Neural cell (in vitro differentiated cells): Measurements from ENCODE around the gene TAOK1. TPM values are rescaled to one million over a fixed set of nuclear protein-coding genes. Genes with fewer than 3 reads are reported as not detected.

Experiments used
- H2AFZ ChIP-seq: fragments of 200-600, 300-800 bp; sonication (generic), shearing (Covaris generic); 2 replicates; pipeline ENCODE4 v1.6.0; 2014; ENCODE audit warnings: low read depth, mild to moderate bottlenecking, antibody characterized with exemption, low read length, moderate library complexity
- H3F3A ChIP-seq: fragments of 200-600 bp; shearing (Covaris generic); 2 replicates; pipeline ENCODE4 v1.6.1; 2016; ENCODE audit warnings: mild to moderate bottlenecking, moderate library complexity, mixed read lengths, antibody characterized with exemption, low read length; ENCODE audit not compliant: insufficient read depth, poor library complexity, severe bottlenecking
- H3K27ac ChIP-seq: fragments of 200-600, 300-800 bp; sonication (generic), shearing (Covaris generic); 2 replicates; pipeline ENCODE4 v1.5.1; 2014; ENCODE audit warnings: mild to moderate bottlenecking, low read length, moderate library complexity
- H3K27me3 ChIP-seq: fragments of 300-800, 200-600 bp; sonication (generic), shearing (Covaris generic); 2 replicates; pipeline ENCODE4 v1.6.0; 2014; ENCODE audit warnings: mild to moderate bottlenecking, low read depth, low read length, moderate library complexity; ENCODE audit not compliant: insufficient read depth
- H3K36me3 ChIP-seq: fragments of 300-800, 200-600 bp; sonication (generic), shearing (Covaris generic); 2 replicates; pipeline ENCODE4 v1.5.1; 2014; ENCODE audit warnings: mild to moderate bottlenecking, antibody characterized with exemption, low read length, moderate library complexity; ENCODE audit not compliant: insufficient read depth
- H3K4me2 ChIP-seq: fragments of 300-800, 200-600 bp; sonication (generic), shearing (Covaris generic); 2 replicates; pipeline ENCODE4 v1.6.0; 2014; ENCODE audit warnings: mild to moderate bottlenecking, low read length
- H3K4me3 ChIP-seq: fragments of 300-800, 200-600 bp; sonication (generic), shearing (Covaris generic); 2 replicates; pipeline ENCODE4 v1.5.1; 2014; ENCODE audit warnings: mild to moderate bottlenecking, low read length, moderate library complexity
- H3K79me2 ChIP-seq: fragments of 200-600 bp; shearing (Covaris generic); replicated peaks from 2 replicates; pipeline ENCODE4 v1.6.0; 2014; ENCODE audit warnings: mild to moderate bottlenecking, low read length, moderate library complexity; ENCODE audit not compliant: insufficient read depth
- H3K9ac ChIP-seq: fragments of 300-800, 200-600 bp; sonication (generic), shearing (Covaris generic); 2 replicates; pipeline ENCODE4 v1.6.1; 2016; ENCODE audit warnings: mild to moderate bottlenecking, low read length, mixed read lengths
- H3K9me2 ChIP-seq: fragments of 200-600 bp; shearing (Covaris generic); 2 replicates; pipeline ENCODE4 v1.6.1; 2016; ENCODE audit warnings: mild to moderate bottlenecking, low read length, mixed read lengths; ENCODE audit not compliant: insufficient read depth
- H3K9me3 ChIP-seq: fragments of 200-600, 300-800 bp; sonication (generic), shearing (Covaris generic); 2 replicates; pipeline ENCODE4 v1.6.1; 2016; ENCODE audit warnings: mild to moderate bottlenecking, mixed run types, low read length, moderate library complexity, mixed read lengths
- H4K20me1 ChIP-seq: fragments of 200-600 bp; shearing (Covaris generic); 2 replicates; pipeline ENCODE4 v1.6.1; 2016; ENCODE audit warnings: mild to moderate bottlenecking, mixed run types; ENCODE audit not compliant: insufficient read depth
- CTCF ChIP-seq: fragments of 450-650 bp; IDR thresholded peaks from 2 replicates; pipeline ENCODE4 v1.5.1; 2014; ENCODE audit warnings: antibody characterized with exemption, mild to moderate bottlenecking, moderate library complexity; ENCODE audit not compliant: poor library complexity, severe bottlenecking
- EP300 ChIP-seq: fragments of 450-650 bp; conservative IDR thresholded peaks from 2 replicates; pipeline ENCODE4 v1.6.1; 2014; ENCODE audit warnings: antibody characterized with exemption, mild to moderate bottlenecking, moderate library complexity; ENCODE audit not compliant: poor library complexity, severe bottlenecking
- EZH2 ChIP-seq: fragments of 200-600, 300-800 bp; shearing (Covaris generic), sonication (generic); IDR thresholded peaks from 2 replicates; pipeline ENCODE4 v1.6.1; 2014; ENCODE audit warnings: antibody characterized with exemption, low read length, borderline replicate concordance, mild to moderate bottlenecking; ENCODE audit not compliant: insufficient read depth, poor library complexity, severe bottlenecking
- MXI1 ChIP-seq: fragments of 450-650 bp; conservative IDR thresholded peaks from 2 replicates; pipeline ENCODE4 v1.6.1; 2014; ENCODE audit warnings: antibody characterized with exemption, mild to moderate bottlenecking; ENCODE audit not compliant: poor library complexity, severe bottlenecking
- POLR2AphosphoS5 ChIP-seq: IDR thresholded peaks from 2 replicates; pipeline ENCODE4 v1.6.1; 2012
- RAD21 ChIP-seq: fragments of 450-650 bp; conservative IDR thresholded peaks from 2 replicates; pipeline ENCODE4 v1.6.1; 2014; ENCODE audit warnings: antibody characterized with exemption, mild to moderate bottlenecking, moderate library complexity
- REST ChIP-seq: IDR thresholded peaks from 2 replicates; pipeline ENCODE4 v1.6.1; 2012; ENCODE audit warnings: borderline replicate concordance
- SMC3 ChIP-seq: fragments of 450-650 bp; conservative IDR thresholded peaks from 2 replicates; pipeline ENCODE4 v1.6.1; 2014; ENCODE audit warnings: antibody characterized with exemption, mild to moderate bottlenecking, moderate library complexity; ENCODE audit not compliant: poor library complexity
- TAF1 ChIP-seq: IDR thresholded peaks from 2 replicates; pipeline ENCODE4 v1.6.1; 2012; ENCODE audit warnings: low read depth
- polyA plus RNA-seq: library from polyadenylated mRNA; depleted of rRNA; stranded (reverse); fragments of >200 nt; gene quantifications from 2 replicates; pipeline ENCODE4 v1.2.3, GENCODE V29; 2014

Gene TAOK1
- polyA plus RNA-seq, 1 donor from 2014 or later: 53.2 TPM

- TF ChIP-seq CTCF (no peak), POLR2AphosphoS5 (no peak)
These were observed 186.2 kb downstream of the TAOK1 start (continued) for GRCh38 chr17:29576214-29577000.

GRCh38 chr17:29577001-29577370 is 186.8 kb downstream of the TAOK1 start:
- Histone ChIP-seq H3K9me2 (no peaks in the 10 kb centered on the region), H3K27ac (no peak overlapping the region)

GRCh38 chr17:29577385-29578211 is 187.4 kb downstream of the TAOK1 start:
- Histone ChIP-seq H3K9me3 (no peaks in the 10 kb centered on the region), H3K4me3 (no peak overlapping the region), H3K9me2 (no peaks in the 10 kb centered on the region), H3K79me2 (peaks cover 3% of the 10 kb centered on the region), H4K20me1 (no peaks in the 10 kb centered on the region), H3K27ac (no peak overlapping the region), H3K9ac (no peak overlapping the region), H3F3A (no peaks in the 10 kb centered on the region), H3K36me3 (no peaks in the 10 kb centered on the region), H2AFZ (no peak overlapping the region), H3K4me2 (no peak overlapping the region), H3K27me3 (no peaks in the 10 kb centered on the region)
- TF ChIP-seq TAF1 (no peak), REST (no peak), EZH2 (no peak), POLR2AphosphoS5 (no peak), SMC3 (no peak), RAD21 (no peak), MXI1 (no peak), EP300 (no peak)

More at GRCh38 chr17:29577001-29577370, 186.8 kb downstream of the TAOK1 start:
- Histone ChIP-seq H4K20me1 (no peaks in the 10 kb centered on the region), H2AFZ (no peak overlapping the region), H3K36me3 (no peaks in the 10 kb centered on the region), H3K4me2 (no peak overlapping the region), H3K79me2 (no peaks in the 10 kb centered on the region), H3K4me3 (no peak overlapping the region), H3K9me3 (no peaks in the 10 kb centered on the region), H3K9ac (no peak overlapping the region), H3K27me3 (no peaks in the 10 kb centered on the region), H3F3A (no peaks in the 10 kb centered on the region)
- TF ChIP-seq TAF1: no peak
- no peak for TF ChIP-seq SMC3
- no peak for TF ChIP-seq CTCF
- TF ChIP-seq POLR2AphosphoS5: no peak
- no peak for TF ChIP-seq RAD21
- TF ChIP-seq EP300: no peak
- TF ChIP-seq MXI1: no peak
